OCI-LY7 (cell line): Measurements from ENCODE around the gene RPSA.

Experiments
- EZH2phosphoT487 ChIP-seq: fragments of 200-600 bp; sonication (generic); IDR thresholded peaks from 2 replicates; pipeline ENCODE4 v1.6.1; 2018; ENCODE audit warnings: low read depth, borderline replicate concordance, mild to moderate bottlenecking, mixed run types, antibody characterized with exemption, low read length, moderate library complexity, mixed read lengths
- TF ChIP-seq, protein P1 (sequence below): fragments of 200-600 bp; sonication (generic); conservative IDR thresholded peaks from 2 replicates; pipeline ENCODE4 v1.5.1; 2014; ENCODE audit warnings: mild to moderate bottlenecking, antibody characterized with exemption, low read length, moderate library complexity, mixed read lengths

DNA sequence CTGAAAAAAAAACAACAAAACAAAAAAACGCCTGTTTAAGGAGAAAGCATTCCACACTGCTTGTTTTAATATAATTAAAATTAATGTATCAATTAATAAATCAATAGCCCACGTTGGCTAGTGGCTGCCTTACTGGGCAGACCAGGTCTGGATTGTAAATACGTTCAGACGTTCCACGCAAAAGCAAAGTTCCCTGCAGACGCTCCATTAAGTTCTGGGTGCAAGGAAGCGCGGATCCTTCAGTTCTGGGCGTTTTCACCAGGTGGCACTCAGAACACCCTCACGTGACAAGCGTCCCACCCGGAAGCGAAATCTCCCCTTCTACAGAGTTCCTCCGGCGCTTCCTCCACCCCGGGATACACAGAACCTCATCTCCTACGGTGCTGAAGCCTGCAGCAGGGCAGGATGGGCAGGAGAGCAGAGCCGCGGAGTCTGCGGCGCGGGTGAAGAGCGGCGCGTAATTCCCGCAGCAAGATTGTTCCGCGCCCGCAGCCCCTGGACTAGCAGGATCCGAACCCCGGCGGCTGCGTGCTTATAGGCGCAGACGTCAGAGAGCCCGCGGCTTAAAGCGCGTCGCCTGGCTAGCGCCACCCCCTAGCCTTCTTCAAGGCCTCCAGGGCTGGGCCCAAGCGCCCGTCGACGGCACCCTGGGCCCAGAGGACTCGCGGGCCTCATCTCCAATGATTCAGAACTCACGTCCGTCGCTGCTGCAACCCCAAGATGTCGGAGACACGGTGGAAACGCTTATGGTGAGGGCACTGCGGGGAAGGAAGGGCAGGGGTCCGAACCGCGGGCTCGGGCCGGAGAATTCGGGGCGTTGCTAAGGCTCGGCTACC is 23.3 kb upstream of the RPSA start, which contains the start of gene SLC25A38:
- TF ChIP-seq, protein P1, sequence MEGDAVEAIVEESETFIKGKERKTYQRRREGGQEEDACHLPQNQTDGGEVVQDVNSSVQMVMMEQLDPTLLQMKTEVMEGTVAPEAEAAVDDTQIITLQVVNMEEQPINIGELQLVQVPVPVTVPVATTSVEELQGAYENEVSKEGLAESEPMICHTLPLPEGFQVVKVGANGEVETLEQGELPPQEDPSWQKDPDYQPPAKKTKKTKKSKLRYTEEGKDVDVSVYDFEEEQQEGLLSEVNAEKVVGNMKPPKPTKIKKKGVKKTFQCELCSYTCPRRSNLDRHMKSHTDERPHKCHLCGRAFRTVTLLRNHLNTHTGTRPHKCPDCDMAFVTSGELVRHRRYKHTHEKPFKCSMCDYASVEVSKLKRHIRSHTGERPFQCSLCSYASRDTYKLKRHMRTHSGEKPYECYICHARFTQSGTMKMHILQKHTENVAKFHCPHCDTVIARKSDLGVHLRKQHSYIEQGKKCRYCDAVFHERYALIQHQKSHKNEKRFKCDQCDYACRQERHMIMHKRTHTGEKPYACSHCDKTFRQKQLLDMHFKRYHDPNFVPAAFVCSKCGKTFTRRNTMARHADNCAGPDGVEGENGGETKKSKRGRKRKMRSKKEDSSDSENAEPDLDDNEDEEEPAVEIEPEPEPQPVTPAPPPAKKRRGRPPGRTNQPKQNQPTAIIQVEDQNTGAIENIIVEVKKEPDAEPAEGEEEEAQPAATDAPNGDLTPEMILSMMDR = peak; percentile 62
- TF ChIP-seq EZH2phosphoT487 = no peak
